Left ventricle myocardium inferior (tissue), 1 donor: ENCODE measurements around the gene SINHCAF. TPM values are rescaled to one million over a fixed set of nuclear protein-coding genes. Genes with fewer than 3 reads are reported as not detected.

ENCODE experiments used
- DNase-seq: peaks from one replicate; pipeline ENCODE4 v3.0.0-alpha.2; 2020
- H3K27ac ChIP-seq: fragments of 200-600 bp; replicated peaks from 2 replicates; pipeline ENCODE4 v1.8.0; 2021
- H3K27me3 ChIP-seq: fragments of 200-600 bp; 2 replicates; pipeline ENCODE4 v1.8.0; 2021; ENCODE audit warnings: low read depth
- H3K36me3 ChIP-seq: fragments of 200-600 bp; 2 replicates; pipeline ENCODE4 v1.8.0; 2021
- H3K4me1 ChIP-seq: fragments of 200-600 bp; 2 replicates; pipeline ENCODE4 v1.8.0; 2021
- H3K4me3 ChIP-seq: fragments of 200-600 bp; 2 replicates; pipeline ENCODE4 v1.8.0; 2021; ENCODE audit warnings: mild to moderate bottlenecking, moderate library complexity
- H3K9me3 ChIP-seq: fragments of 200-600 bp; replicated peaks from 2 replicates; pipeline ENCODE4 v1.8.0; 2021
- CTCF ChIP-seq: fragments of 200-600 bp; IDR thresholded peaks from 2 replicates; pipeline ENCODE4 v1.8.0; 2021; ENCODE audit warnings: antibody characterized with exemption, mild to moderate bottlenecking, borderline replicate concordance
- intact Hi-C: fragments of 100-400 bp; cut with micrococcal nuclease; formaldehyde crosslinking; loops from one replicate; pipeline ENCODE4 v1.11.0; 2022
- total RNA-seq: library from RNA; stranded (reverse); fragmentation: NEBNext Ultra II Directional; extraction: Animal tissue kit (Norgen Biotek cat#: 25700); gene quantifications from one replicate; pipeline ENCODE4 v1.2.1, GENCODE V29; 2021
- donor health status: DM: no; HTN: yes; CAD: no; lungs with severe emphysema.

Gene SINHCAF
- total RNA-seq, 1 donor from 2014 or later: 6.6 TPM

- H3K9me3 ChIP-seq: no peaks in the 10 kb centered on the region
- no peak for TF ChIP-seq CTCF
- intact Hi-C loops: no loop called here
- no peak overlapping the region for H3K27ac ChIP-seq
- no peak for DNase-seq
- no peaks in the 10 kb centered on the region for H3K4me1 ChIP-seq
- peaks cover 58% of the 10 kb centered on the region for H3K36me3 ChIP-seq
- no peak overlapping the region for H3K4me3 ChIP-seq
- H3K27me3 ChIP-seq: no peaks in the 10 kb centered on the region
Observed at GRCh38 chr12:31289441-31289840, 36.5 kb downstream of the SINHCAF start.

GRCh38 chr12:31288381-31288780 is 37.6 kb downstream of the SINHCAF start:
- TF ChIP-seq CTCF: no peak
- no peak for DNase-seq
- H3K27me3 ChIP-seq: no peaks in the 10 kb centered on the region
- intact Hi-C loops: no loop called here
- H3K4me3 ChIP-seq: no peak overlapping the region
- no peaks in the 10 kb centered on the region for H3K4me1 ChIP-seq
- peaks cover 59% of the 10 kb centered on the region for H3K36me3 ChIP-seq
- no peaks in the 10 kb centered on the region for H3K9me3 ChIP-seq
- no peak overlapping the region for H3K27ac ChIP-seq

DNA sequence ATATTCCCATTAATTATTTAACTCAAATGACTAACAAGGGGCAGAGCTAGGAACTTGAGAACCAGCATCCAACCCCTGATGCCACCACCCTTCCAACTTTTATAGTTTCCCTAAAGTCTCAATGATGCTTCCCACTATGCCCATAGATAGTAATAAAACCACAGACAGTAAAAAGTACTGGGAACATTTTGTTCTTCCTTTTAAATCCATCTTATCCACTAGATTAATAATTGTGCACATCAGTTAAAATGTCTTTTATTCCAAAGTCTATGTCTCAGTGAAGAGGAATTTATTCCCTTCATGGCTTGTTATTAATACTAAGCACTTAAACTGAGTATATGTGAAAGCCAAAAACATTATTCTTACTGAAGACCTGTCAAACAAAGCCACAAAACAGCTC is 45.8 kb downstream of the SINHCAF start:
- H3K27me3 ChIP-seq: no peaks in the 10 kb centered on the region
- H3K4me1 ChIP-seq: no peaks in the 10 kb centered on the region
- H3K27ac ChIP-seq: no peak overlapping the region
- peaks cover 37% of the 10 kb centered on the region for H3K36me3 ChIP-seq
- intact Hi-C loops: no loop called here
- no peak for DNase-seq
- no peaks in the 10 kb centered on the region for H3K9me3 ChIP-seq
- H3K4me3 ChIP-seq: no peak overlapping the region
- TF ChIP-seq CTCF: no peak

DNA sequence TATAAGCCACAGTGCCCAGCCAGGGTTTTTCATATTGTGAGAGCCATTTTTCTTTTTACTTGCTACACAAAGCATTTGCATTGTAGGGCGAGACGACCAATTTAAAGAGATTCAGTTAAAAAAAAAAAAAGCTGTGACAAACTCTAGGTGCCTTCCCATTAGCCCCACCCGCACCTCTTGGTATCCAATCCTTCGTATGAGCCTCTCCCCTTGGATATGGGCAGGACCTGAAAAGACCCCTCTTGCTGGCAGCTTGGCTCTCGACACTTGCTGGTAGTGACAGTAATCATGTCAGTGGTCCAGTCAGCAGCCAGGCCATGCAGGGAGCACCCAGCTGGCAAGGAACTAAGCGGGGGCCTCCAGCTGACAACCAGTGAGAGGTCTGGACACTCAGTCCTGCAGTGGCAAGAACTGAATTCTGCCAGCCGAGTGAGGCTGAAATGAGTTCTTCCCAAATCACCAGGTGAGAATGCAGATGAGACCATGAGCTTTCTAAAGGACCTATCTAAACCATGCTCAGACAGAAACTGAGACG is 46.5 kb downstream of the SINHCAF start:
- peaks cover 30% of the 10 kb centered on the region for H3K36me3 ChIP-seq

DNA sequence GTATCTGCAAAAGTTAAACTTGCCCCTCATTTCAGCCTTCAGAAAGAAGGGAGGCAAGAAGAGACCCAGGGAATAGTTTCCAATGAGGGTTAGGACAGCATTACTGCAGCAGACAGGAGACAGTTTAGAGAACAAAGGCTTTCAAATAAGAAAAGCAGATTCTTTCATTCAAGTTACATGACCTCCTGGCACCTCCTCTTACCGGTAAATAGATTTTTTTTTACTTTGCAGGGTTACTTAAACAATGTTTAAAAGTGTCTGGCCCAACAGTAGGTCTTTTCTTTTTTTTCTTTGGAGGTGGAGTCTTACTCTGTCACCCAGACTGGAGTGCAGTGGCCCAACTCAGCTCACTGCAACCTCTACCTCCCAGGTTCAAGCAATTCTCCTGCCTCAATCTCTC is 47.1 kb downstream of the SINHCAF start:
- no peak for TF ChIP-seq CTCF
- Histone ChIP-seq H3K4me1 (no peaks in the 10 kb centered on the region), H3K4me3 (no peak overlapping the region), H3K27me3 (no peaks in the 10 kb centered on the region), H3K9me3 (no peaks in the 10 kb centered on the region), H3K36me3 (peaks cover 24% of the 10 kb centered on the region), H3K27ac (no peak overlapping the region)
- intact Hi-C loops: no loop called here
- DNase-seq: no peak

More for the DNA sequence above, 46.5 kb downstream of the SINHCAF start:
- no peaks in the 10 kb centered on the region for H3K9me3 ChIP-seq
- H3K4me1 ChIP-seq: no peaks in the 10 kb centered on the region
- no peak for TF ChIP-seq CTCF
- DNase-seq: no peak
- no peak overlapping the region for H3K4me3 ChIP-seq
- H3K27me3 ChIP-seq: no peaks in the 10 kb centered on the region
- H3K27ac ChIP-seq: no peak overlapping the region
- intact Hi-C loops: no loop called here
